ENCODE data around the gene LAMP2.
"Not testable (repeated sequence)": the region's sequence is repeated elsewhere in the genome, so short reads cannot be mapped to it uniquely, and the experiment has no call there.

The LAMP2 gene

GRCh38 chrX:120468825-120469525 is at the start of gene LAMP2:
Gene LAMP2, minus strand, starts transcription at chrX:120469296. Its CDS starts 127 bp downstream, at chrX:120469169.
- peak; percentile 90 for DNase-seq (ENCODE audit: low read depth)

GRCh38 chrX:120517936-120518335 is 48.8 kb upstream of the LAMP2 start:
- DNase-seq (ENCODE audit: low read depth): peak; percentile 72

GRCh38 chrX:120514236-120514635 is 45.1 kb upstream of the LAMP2 start:
- peak; percentile 29 for DNase-seq (ENCODE audit: low read depth)

DNA sequence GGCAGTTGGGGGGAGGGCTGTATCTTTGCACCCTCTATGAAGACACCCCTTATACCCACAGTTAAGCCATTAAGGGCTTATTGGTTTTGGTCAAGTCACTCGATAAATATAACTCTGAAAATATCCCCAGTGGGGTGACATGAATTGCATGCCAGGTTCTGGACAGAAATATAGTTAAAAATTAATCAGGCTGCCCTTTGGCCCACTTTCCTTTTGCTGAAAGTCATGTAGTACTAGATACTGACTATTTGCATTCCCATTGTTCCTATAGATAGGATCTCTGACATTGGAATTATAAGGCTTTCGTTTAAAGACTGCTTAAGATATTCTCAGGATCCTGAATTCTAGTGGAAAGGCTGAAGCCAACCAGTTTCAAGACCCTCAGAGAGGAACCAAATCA is 43.5 kb upstream of the LAMP2 start:
- no peak for DNase-seq (ENCODE audit: low read depth)

- no peak for DNase-seq (ENCODE audit: low read depth)
Measured at GRCh38 chrX:120512222-120512621, 43.1 kb upstream of the LAMP2 start.

- DNase-seq (ENCODE audit: low read depth): no peak
Measured at GRCh38 chrX:120504569-120504968, 35.5 kb upstream of the LAMP2 start.

DNA sequence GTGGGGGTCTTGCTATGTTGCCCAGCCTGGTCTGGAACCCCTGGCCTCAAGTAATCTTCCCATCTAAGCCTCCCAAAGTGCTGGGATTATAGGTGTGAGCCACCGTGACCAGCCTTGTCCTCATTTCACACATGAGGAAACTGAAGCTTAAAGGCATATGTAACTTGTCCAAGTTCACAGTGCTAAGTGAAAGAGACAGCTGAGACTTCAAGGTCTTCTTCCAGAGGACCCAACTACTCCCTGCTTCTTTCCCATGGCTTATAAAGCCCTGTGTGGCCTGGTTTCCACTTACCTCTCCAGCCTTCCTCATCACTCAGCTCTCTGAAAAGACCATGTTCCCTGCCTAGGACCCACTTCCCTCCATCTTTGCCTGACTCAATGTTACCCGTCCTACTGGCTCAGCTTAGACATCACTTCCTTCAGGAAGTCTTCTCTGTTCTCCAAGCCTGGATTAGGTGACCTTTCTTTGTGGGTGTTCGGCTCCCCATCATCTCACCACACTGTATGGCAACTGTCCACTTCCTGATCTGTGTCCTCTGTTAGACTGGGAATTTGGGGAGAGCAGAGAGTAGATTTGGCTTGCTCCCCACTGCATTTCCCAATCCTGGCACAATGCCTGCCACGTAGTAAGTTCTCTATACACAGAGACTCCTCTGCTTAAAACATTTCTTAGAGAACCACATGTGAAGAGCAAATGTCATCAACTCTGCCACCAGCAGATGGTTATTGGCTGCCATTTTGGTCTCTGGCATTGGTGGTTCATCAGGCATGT is 30.4 kb upstream of the LAMP2 start:
- no peak for DNase-seq (ENCODE audit: low read depth)

DNA sequence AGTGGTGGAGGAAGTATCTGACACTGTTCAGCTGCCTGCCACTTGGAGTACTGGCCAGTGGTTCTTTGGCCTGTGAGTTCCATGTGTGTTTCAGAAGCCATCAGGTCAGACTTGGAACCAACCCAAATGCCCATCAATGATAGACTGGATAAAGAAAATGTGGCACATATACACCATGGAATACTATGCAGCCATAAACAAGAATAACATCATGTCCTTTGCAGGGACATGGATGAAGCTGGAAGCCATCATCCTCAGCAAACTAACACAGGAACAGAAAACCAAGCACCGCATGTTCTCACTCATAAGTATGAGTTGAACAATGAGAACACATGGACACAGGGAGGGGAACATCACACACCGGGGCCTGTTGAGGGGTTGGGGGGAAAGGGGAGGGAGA is 21.0 kb upstream of the LAMP2 start:
- DNase-seq (ENCODE audit: low read depth): not testable (repeated sequence)

DNA sequence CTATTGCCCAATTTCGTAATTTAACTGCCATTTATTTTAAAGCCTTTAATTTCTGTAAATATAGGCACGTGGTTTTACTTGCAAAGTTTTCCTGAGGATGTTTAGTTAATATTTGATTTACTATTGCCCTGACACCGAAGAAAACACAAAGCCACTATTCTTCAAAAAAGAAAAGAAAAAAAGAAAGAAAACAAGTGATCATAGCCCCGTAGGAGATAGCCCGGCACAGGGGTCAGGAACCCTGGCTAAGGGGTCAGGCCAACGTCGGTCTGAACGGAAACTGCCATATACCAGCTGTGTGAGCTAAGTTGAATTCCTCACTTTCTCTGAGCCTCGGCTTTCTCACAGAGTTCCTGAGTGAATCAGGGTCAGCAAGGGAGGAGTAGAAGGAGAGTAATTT is 17.7 kb upstream of the LAMP2 start:
- no peak for DNase-seq (ENCODE audit: low read depth)

GRCh38 chrX:120485638-120486520 is 16.8 kb upstream of the LAMP2 start:
- peak; percentile 84 for DNase-seq (ENCODE audit: low read depth)

DNA sequence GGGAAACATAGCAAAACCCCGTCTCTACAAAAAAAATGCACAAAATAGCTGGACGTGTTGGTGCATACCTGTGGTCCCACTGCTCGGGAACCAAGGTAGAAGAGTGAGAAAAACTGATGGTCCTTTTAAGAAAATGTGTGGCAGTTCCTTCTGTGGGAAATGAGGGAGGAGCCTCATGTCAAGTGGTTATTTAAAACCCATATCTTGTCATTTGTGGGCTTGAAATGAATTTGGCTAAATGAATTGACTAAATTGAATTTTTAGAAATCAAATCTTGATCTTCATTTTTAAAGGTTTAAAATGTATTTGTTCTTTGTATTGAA is 16.2 kb upstream of the LAMP2 start:
- no peak for DNase-seq (ENCODE audit: low read depth)

- no peak for DNase-seq (ENCODE audit: low read depth)
Measured at GRCh38 chrX:120477453-120477852, 8.4 kb upstream of the LAMP2 start.

DNA sequence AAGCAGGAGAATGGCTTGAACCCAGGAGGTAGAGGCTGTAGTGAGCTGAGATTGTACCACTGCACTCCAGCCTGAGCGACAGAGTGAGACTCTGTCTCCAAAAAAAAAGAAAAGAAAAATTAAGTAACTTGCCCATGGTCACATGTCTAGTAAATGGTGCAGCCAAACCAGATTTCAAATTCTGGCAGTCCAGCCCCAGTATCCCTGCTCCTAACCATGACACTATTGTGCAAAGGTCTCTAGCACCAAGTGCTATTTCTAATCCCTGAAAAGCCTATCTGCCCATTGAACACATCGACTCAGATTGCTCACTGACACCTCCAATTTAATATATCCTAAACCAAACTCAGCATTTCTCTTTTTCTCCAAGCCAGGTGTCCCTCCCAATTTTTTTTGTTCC is 7.6 kb upstream of the LAMP2 start:
- DNase-seq (ENCODE audit: low read depth): no peak

DNA sequence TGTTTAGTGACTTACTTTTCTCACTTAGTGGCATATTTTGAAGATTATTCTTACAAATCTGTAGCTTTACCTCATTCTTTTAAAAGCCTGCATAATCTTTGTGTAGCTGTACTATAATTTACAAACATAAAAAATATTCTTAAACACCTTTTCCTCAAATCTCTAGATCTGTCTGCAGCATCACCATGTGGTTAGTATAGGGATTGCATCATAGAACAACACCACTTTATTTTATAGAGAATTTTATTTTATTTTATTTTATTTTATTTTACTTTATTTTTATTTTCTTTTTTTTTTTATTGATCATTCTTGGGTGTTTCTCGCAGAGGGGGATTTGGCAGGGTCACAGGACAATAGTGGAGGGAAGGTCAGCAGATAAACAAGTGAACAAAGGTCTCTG is 6.4 kb upstream of the LAMP2 start:
- DNase-seq (ENCODE audit: low read depth): peak; percentile 25

DNA sequence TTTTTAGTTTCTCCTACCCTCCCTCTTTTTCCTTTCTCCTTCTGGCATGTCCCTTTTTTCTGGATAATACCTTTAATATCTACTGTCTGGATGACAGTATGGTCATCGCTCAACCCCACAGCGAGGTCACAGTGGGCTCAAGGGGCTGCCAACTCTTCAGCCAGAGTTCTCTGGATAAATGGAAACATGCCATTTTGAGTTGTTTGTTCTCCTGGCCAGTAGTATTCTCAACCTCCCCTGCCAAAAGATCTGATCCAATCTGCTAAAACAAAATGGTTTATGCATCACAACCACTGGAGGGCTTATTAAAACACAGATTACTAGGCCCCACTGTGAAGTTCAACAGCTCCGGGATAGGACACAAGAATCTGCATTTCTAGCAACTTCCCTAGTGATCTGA is 5.0 kb upstream of the LAMP2 start:
- no peak for DNase-seq (ENCODE audit: low read depth)

DNA sequence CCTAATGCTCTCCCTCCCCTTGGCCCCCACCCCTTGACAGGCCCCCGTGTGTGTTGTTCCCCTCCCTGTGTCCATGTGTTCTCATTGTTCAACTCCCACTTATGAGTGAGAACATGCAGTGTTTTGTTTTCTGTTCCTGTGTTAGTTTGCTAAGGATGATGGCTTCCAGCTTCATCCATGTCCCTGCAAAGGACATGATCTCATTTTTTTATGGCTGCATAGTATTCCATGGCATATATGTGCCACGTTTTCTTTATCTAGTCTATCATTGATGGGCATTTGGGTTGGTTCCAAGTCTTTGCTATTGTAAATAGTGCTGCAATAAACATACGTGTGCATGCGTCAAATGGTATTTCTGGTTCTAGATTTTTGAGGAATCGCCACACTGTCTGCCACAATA is 561 bp upstream of the LAMP2 start:
- DNase-seq (ENCODE audit: low read depth): not testable (repeated sequence)

- peak; percentile 4 for DNase-seq (ENCODE audit: low read depth)
Measured at GRCh38 chrX:120468479-120468824, 644 bp downstream of the LAMP2 start.

- no peak for DNase-seq (ENCODE audit: low read depth)
Measured at GRCh38 chrX:120468071-120468470, 1.0 kb downstream of the LAMP2 start.

- DNase-seq (ENCODE audit: low read depth): no peak
Measured at GRCh38 chrX:120464411-120464810, 4.7 kb downstream of the LAMP2 start.

DNA sequence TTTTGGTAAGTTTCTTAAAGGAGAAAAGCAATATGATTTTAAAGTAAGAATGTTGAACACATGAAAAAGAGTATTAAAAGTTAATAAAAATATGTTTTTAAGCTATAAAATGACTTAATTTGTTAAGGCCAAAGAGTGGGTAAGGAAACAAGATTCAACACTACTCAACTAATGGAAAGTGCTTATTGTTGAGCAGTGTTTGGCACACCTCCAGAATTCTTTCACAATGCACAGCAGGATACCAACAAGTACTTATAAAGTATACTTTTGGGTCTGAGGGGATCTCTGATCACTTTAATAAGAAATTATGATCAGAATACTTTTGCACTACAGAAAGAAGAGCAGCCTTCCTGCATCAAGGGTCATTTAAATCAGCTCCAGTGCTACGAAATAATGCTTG is 5.9 kb downstream of the LAMP2 start:
- peak; percentile 22 for DNase-seq (ENCODE audit: low read depth)

DNA sequence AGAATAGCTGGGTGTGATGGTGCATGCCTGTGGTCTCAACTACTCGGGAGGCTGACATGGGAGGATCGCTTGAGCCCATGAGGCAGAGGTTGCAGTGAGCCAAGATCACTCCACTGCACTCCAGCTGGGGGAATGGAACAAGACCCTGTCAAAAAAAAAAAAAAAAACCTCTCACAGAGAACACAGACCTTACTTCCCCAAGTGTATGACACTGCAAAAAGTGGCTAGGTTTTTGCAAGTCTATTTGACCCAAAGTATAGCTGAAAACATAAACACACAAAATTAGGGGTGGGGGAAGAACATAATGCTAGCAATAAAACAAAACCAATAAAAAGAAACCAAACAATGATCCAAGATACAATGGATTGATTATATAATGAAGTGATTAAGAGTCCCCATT is 6.7 kb downstream of the LAMP2 start:
- no peak for DNase-seq (ENCODE audit: low read depth)

GRCh38 chrX:120459309-120459708 is 9.8 kb downstream of the LAMP2 start:
- DNase-seq (ENCODE audit: low read depth): no peak

- peak; percentile 86 for DNase-seq (ENCODE audit: low read depth)
Measured at GRCh38 chrX:120457766-120458180, 11.3 kb downstream of the LAMP2 start.
